ENCODE data around the gene ZNF805. TPM values are rescaled to one million over a fixed set of nuclear protein-coding genes. Genes with fewer than 3 reads are reported as not detected.

ZNF805 gene
- total and polyA plus RNA-seq, 8 donors = 0.46 to 37.6 (median 4.2) TPM

- TF ChIP-seq, protein P1, sequence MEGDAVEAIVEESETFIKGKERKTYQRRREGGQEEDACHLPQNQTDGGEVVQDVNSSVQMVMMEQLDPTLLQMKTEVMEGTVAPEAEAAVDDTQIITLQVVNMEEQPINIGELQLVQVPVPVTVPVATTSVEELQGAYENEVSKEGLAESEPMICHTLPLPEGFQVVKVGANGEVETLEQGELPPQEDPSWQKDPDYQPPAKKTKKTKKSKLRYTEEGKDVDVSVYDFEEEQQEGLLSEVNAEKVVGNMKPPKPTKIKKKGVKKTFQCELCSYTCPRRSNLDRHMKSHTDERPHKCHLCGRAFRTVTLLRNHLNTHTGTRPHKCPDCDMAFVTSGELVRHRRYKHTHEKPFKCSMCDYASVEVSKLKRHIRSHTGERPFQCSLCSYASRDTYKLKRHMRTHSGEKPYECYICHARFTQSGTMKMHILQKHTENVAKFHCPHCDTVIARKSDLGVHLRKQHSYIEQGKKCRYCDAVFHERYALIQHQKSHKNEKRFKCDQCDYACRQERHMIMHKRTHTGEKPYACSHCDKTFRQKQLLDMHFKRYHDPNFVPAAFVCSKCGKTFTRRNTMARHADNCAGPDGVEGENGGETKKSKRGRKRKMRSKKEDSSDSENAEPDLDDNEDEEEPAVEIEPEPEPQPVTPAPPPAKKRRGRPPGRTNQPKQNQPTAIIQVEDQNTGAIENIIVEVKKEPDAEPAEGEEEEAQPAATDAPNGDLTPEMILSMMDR (IDR thresholded peaks at IDR 0.05) = no peak
- TF ChIP-seq POLR2AphosphoS5 (IDR thresholded peaks at IDR 0.05) = no peak
- TF ChIP-seq POLR2A (IDR thresholded peaks at IDR 0.05) = no peak
- no peak for TF ChIP-seq EP300 (IDR thresholded peaks at IDR 0.05)
- intact Hi-C loops (cut with DNase I; ENCODE audit: low total_unique reads) = no loop called here
- H3K4me3 ChIP-seq = peak overlapping the region; percentile 76 to 99 (median 96)
- peak in 1 of 2 donors; percentile 67 for DNase-seq
- H3K36me3 ChIP-seq = peaks cover 25 to 47% (median 43%) of the 10 kb centered on the region in 4 donors
- peaks cover 16 to 47% (median 35%) of the 10 kb centered on the region in 4 donors for H3K4me1 ChIP-seq
- 2 to 6% (median 4%) methylated on average over 6 of the region's 6 CpGs for WGBS, 5 donors
- peak overlapping the region; percentile 95 to 100 (median 98) for H3K27ac ChIP-seq
- no peaks in the 10 kb centered on the region for H3K27me3 ChIP-seq
- H3K9me3 ChIP-seq = peaks cover 0 to 5% (median 0%) of the 10 kb centered on the region in 4 donors
Observed at GRCh38 chr19:57280962-57281400, 40.5 kb downstream of the ZNF805 start.

DNA sequence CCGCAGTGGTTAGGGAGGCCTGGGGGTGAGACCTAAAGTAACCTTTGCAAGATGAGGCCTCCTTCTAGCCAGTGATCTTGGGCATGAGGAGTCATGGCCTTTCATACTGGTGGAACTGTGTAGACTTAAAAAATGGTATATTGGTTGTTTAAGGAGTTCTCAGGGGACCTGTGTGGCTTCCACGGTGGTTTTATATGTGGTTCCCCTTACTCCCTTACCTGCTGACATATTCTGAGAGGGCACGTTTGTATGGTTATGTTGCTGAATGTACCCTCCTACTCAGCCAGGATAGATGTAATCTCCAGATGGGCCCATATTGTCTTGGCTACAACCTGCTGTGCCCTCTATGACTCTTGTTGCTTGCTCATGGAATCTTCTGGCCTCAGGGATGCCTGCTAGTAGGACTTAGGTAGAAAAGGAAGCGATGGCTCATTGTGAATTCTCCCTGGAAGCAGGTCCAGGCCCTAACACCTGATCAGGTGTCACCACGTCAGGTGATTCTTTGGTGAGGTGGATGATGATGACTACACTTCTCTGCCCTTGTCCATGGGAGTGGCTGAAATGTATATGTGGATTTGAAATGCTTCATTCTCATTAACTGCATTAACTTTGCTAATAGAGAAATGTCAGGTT lies 41.7 kb downstream of the ZNF805 start:
- DNase-seq = peak in 1 of 2 donors; percentile 14
- no peaks in the 10 kb centered on the region for H3K27me3 ChIP-seq
- intact Hi-C loops (cut with DNase I; ENCODE audit: low total_unique reads) = no loop called here
- H3K4me1 ChIP-seq = peaks cover 16 to 47% (median 35%) of the 10 kb centered on the region in 4 donors
- 72 to 78% (median 72%) methylated on average over 5 of the region's 5 CpGs for WGBS, 5 donors
- TF ChIP-seq, protein P1 (IDR thresholded peaks at IDR 0.05) = no peak
- TF ChIP-seq EP300 (IDR thresholded peaks at IDR 0.05) (no peak), POLR2A (IDR thresholded peaks at IDR 0.05) (no peak), POLR2AphosphoS5 (IDR thresholded peaks at IDR 0.05) (no peak)
- H3K4me3 ChIP-seq = peak overlapping the region in 2 of 4 donors; percentile 76 to 97
- H3K9me3 ChIP-seq = peaks cover 0 to 17% (median 0%) of the 10 kb centered on the region in 4 donors
- peaks cover 34 to 51% (median 47%) of the 10 kb centered on the region in 4 donors for H3K36me3 ChIP-seq
- peak overlapping the region in 2 of 5 donors; percentile 6 to 99 for H3K27ac ChIP-seq

DNA sequence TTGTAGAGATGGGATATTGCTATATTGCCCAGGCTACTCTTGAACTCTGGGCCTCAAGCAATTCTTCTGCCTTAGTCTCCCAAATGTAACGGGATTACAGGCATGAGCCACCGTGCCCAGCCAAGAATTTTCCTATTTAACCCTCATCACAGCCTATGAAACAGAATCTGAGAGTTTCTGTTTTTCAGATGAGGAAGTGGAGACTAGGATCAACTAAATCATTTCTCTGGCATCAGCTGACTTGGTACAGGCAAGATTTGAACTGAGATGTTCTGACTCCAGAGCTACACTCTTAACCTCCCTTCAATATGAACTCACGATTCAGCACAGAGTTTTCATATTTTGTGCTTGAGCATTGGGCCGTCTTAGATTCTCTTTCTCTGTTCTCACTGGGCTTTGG lies 47.9 kb downstream of the ZNF805 start:
- Histone ChIP-seq H3K27ac (no peak overlapping the region), H3K27me3 (no peaks in the 10 kb centered on the region), H3K4me1 (peaks cover 0 to 11% (median 6%) of the 10 kb centered on the region in 4 donors), H3K36me3 (peaks cover 95 to 100% (median 100%) of the 10 kb centered on the region in 4 donors), H3K9me3 (peaks cover 31 to 79% (median 53%) of the 10 kb centered on the region in 4 donors), H3K4me3 (no peak overlapping the region)
- WGBS, 5 donors = 92 to 96% (median 95%) methylated on average over 4 of the region's 4 CpGs
- TF ChIP-seq EP300 (IDR thresholded peaks at IDR 0.05) (no peak), POLR2A (IDR thresholded peaks at IDR 0.05) (no peak), POLR2AphosphoS5 (IDR thresholded peaks at IDR 0.05) (no peak)
- TF ChIP-seq, protein P1 (IDR thresholded peaks at IDR 0.05) = no peak
- no peak for DNase-seq
- intact Hi-C loops (cut with DNase I; ENCODE audit: low total_unique reads) = no loop called here

GRCh38 chr19:57290970-57291369 lies 50.5 kb downstream of the ZNF805 start:
- H3K9me3 ChIP-seq = peaks cover 31 to 99% (median 71%) of the 10 kb centered on the region in 4 donors
- 93 to 98% (median 95%) methylated on average over 11 of the region's 11 CpGs for WGBS, 5 donors
- no peak overlapping the region for H3K4me3 ChIP-seq
- no peaks in the 10 kb centered on the region for H3K27me3 ChIP-seq
- TF ChIP-seq, protein P1 (IDR thresholded peaks at IDR 0.05) = no peak
- no peak for TF ChIP-seq POLR2AphosphoS5 (IDR thresholded peaks at IDR 0.05)
- no peak for TF ChIP-seq EP300 (IDR thresholded peaks at IDR 0.05)
- no peak for TF ChIP-seq POLR2A (IDR thresholded peaks at IDR 0.05)
- peaks cover 70 to 100% (median 100%) of the 10 kb centered on the region in 4 donors for H3K36me3 ChIP-seq
- DNase-seq = no peak
- H3K4me1 ChIP-seq = no peaks in the 10 kb centered on the region
- intact Hi-C loops (cut with DNase I; ENCODE audit: low total_unique reads) = no loop called here
- no peak overlapping the region for H3K27ac ChIP-seq
